Mesothelial cell of epicardium (in vitro differentiated cells): ENCODE data around the gene ADAMTS13. TPM values are rescaled to one million over a fixed set of nuclear protein-coding genes. Genes with fewer than 3 reads are reported as not detected.

Source experiments
- DNase-seq, 2 experiments: peaks; one replicate each; pipeline ENCODE4 v3.0.0; 2021; ENCODE audit warnings: low spot score in 2 of 2; ENCODE audit not compliant: unreplicated experiment in 2 of 2
- H3K27ac Mint-ChIP-seq: 2 replicates; pipeline ENCODE4 v1.8.0; 2021; ENCODE audit warnings: mixed read lengths
- H3K27me3 Mint-ChIP-seq: 2 replicates; pipeline ENCODE4 v1.8.0; 2021; ENCODE audit warnings: low read depth, mixed read lengths
- H3K36me3 Mint-ChIP-seq: 2 replicates; pipeline ENCODE4 v1.8.0; 2021; ENCODE audit warnings: mixed read lengths
- H3K4me1 Mint-ChIP-seq: 2 replicates; pipeline ENCODE4 v1.8.0; 2021; ENCODE audit warnings: mixed read lengths
- H3K4me3 Mint-ChIP-seq: 2 replicates; pipeline ENCODE4 v1.8.0; 2021; ENCODE audit warnings: mild to moderate bottlenecking, moderate library complexity, mixed read lengths
- H3K9me3 Mint-ChIP-seq: 2 replicates; pipeline ENCODE4 v1.8.0; 2021; ENCODE audit warnings: mixed read lengths
- CTCF ChIP-seq: fragments of 200-600 bp; sonication (generic); IDR thresholded peaks from one replicate; pipeline ENCODE4 v1.5.0; 2021; ENCODE audit warnings: antibody characterized with exemption; ENCODE audit not compliant: unreplicated experiment
- total RNA-seq: library from RNA; stranded (reverse); gene quantifications from 3 replicates; pipeline ENCODE4 v1.2.1, GENCODE V29; 2021

Gene ADAMTS13
- total RNA-seq, 1 donor from 2014 or later = 21.3 TPM

- Mint-ChIP-seq H3K4me3 (no peak overlapping the region), H3K4me1 (no peaks in the 10 kb centered on the region), H3K27ac (no peak overlapping the region), H3K9me3 (peaks cover 24% of the 10 kb centered on the region), H3K36me3 (no peaks in the 10 kb centered on the region), H3K27me3 (no peaks in the 10 kb centered on the region)
- TF ChIP-seq CTCF = no peak
- DNase-seq = no peak
These were observed 77.7 kb downstream of the ADAMTS13 start for GRCh38 chr9:133499892-133500270.

GRCh38 chr9:133502112-133502511 lies 79.9 kb downstream of the ADAMTS13 start:
- Mint-ChIP-seq H3K27me3 (no peaks in the 10 kb centered on the region), H3K27ac (no peak overlapping the region), H3K36me3 (no peaks in the 10 kb centered on the region), H3K4me1 (peaks cover 7% of the 10 kb centered on the region), H3K4me3 (no peak overlapping the region), H3K9me3 (peaks cover 24% of the 10 kb centered on the region)
- DNase-seq = no peak
- TF ChIP-seq CTCF = no peak

GRCh38 chr9:133505186-133505830 lies 83.1 kb downstream of the ADAMTS13 start:
- no peaks in the 10 kb centered on the region for H3K36me3 Mint-ChIP-seq
- no peak for DNase-seq
- no peak for TF ChIP-seq CTCF
- H3K4me1 Mint-ChIP-seq = peaks cover 24% of the 10 kb centered on the region
- H3K9me3 Mint-ChIP-seq = peaks cover 24% of the 10 kb centered on the region
- no peak overlapping the region for H3K4me3 Mint-ChIP-seq
- no peak overlapping the region for H3K27ac Mint-ChIP-seq
- no peaks in the 10 kb centered on the region for H3K27me3 Mint-ChIP-seq

GRCh38 chr9:133505901-133506652 lies 83.9 kb downstream of the ADAMTS13 start:
- TF ChIP-seq CTCF = no peak
- Mint-ChIP-seq H3K27ac (no peak overlapping the region), H3K4me1 (peaks cover 26% of the 10 kb centered on the region), H3K4me3 (no peak overlapping the region), H3K27me3 (no peaks in the 10 kb centered on the region), H3K36me3 (no peaks in the 10 kb centered on the region), H3K9me3 (peaks cover 22% of the 10 kb centered on the region)
- no peak for DNase-seq

GRCh38 chr9:133506653-133507038 lies 84.5 kb downstream of the ADAMTS13 start:
- H3K27ac Mint-ChIP-seq = no peak overlapping the region
- H3K36me3 Mint-ChIP-seq = no peaks in the 10 kb centered on the region
- peaks cover 26% of the 10 kb centered on the region for H3K4me1 Mint-ChIP-seq
- no peak for TF ChIP-seq CTCF
- no peak overlapping the region for H3K4me3 Mint-ChIP-seq
- H3K27me3 Mint-ChIP-seq = no peaks in the 10 kb centered on the region
- H3K9me3 Mint-ChIP-seq = peaks cover 16% of the 10 kb centered on the region
- no peak for DNase-seq
